Measurements from ENCODE around the gene STK32B.
"Not testable (repeated sequence)": the region's sequence is repeated elsewhere in the genome, so short reads cannot be mapped to it uniquely, and the experiment has no call there.

STK32B gene

GRCh38 chr4:5051278-5052203, at the start of gene STK32B:
Gene STK32B, plus strand, starts transcription at chr4:5051480.
- DNase-seq (ENCODE audit: low read depth): no peak

DNA sequence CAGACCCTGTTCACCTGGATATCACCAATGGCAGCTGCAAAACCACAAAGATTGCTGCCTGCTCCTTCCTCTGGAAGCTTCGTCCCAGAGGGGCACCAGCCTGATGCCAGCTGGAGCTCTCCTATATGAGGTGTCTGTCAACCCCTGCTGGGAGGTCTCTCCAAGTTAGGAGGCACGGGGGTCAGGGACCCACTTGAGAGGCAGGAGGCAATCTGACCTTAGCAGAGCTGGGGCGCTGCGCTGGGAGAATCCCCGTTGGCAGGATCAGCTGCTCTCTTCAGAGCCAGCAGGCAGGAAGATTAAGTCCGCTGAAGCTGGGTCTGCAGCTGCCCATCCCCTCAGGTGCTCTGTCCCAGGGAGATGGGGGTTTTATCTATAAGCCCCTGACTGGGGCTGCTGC, 49.6 kb upstream of the STK32B start:
- DNase-seq (ENCODE audit: low read depth): not testable (repeated sequence)

- DNase-seq (ENCODE audit: low read depth): no peak
These were observed 47.9 kb upstream of the STK32B start for GRCh38 chr4:5003372-5003857.

- DNase-seq (ENCODE audit: low read depth): no peak
These were observed 47.4 kb upstream of the STK32B start for GRCh38 chr4:5003918-5004317.

DNA sequence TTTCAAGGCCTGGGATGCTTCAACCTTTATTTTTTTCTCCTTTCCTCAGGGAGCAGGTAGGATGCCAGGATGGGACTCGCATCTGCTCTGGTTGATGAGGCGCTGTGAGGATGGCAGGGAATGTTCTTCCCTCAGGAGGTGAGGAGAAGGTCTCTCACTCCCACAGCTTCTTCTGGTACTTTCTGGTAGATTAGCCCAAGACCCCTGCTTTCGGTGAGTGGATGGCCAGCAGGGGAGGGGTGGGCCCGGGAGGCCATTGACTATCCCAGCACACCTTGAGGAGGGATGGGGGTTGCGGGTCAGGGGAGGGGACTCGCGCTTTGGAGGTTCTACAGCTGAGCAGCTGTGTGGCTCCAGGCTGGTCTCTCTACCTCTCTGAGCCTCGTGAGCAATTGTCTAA, 46.8 kb upstream of the STK32B start:
- no peak for DNase-seq (ENCODE audit: low read depth)

GRCh38 chr4:5006932-5007331, 44.3 kb upstream of the STK32B start:
- not testable (repeated sequence) for DNase-seq (ENCODE audit: low read depth)

DNA sequence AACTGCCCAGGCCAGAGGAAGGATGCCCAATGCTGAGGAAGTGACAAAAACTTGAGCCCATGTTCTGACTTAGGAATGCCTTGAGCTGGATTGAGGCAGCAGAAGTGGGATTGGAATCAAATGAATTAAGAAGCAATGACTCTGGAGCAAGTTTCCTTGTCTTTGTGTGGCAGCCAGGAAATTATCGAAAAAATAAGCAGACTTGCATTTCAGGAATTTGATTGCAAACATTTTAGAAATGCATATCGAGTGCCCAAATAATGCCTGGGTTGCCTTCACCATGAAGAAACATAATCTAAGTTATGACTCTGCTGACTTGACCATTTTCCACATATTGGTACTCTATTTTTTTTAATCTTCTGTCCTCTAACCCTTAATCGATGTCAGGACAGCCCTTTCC, 41.5 kb upstream of the STK32B start:
- no peak for DNase-seq (ENCODE audit: low read depth)

DNA sequence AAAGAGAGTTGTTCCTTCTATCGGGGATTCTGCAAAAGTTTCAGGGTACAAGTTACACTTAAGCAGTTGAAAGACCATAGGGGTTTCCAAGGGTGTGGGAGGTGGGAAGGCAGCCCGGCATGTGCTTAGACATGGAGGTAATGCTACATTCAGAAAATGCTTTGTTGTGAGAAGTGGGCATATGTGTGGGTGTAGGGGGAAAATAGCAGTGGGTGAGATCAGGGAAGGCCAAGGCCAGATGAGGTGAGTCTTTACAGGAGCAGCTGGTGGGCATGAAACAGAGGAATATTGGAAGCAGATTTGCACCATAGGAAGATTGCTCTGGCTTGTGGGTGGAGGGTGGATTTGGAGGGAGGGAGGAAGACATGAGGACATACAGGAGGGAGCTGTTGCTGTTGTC, 40.3 kb upstream of the STK32B start:
- no peak for DNase-seq (ENCODE audit: low read depth)

DNA sequence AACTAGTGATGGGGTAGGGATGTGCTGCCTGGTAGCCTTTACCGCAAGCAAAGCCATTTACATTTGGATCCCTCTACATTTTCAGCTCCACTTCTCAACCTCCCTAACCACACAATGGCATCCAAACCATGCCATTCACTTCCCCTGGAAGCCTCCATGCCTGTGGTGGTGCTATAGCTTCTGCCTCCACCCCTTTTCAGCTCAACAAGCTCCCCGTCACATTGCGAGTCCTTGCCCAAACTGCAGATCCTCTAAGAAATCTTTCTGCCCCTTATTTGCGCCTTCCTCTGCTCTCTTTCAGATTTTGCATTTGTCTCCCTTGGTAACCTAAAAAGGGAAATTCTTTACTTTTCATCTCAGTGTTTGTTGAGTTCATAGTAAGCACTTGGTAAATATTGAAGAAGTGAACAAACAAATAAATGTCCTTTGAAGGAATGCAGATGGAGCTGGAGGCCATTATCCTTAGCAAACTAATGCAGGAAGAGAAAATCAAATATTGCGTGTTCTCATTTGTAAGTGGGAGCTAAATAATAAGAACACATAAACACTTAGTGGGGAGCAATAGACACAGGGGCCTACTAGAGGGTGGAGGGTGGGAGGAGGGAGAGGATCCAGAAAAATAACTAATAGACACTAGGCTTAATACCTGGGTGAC, 38.9 kb upstream of the STK32B start:
- DNase-seq (ENCODE audit: low read depth): no peak

DNA sequence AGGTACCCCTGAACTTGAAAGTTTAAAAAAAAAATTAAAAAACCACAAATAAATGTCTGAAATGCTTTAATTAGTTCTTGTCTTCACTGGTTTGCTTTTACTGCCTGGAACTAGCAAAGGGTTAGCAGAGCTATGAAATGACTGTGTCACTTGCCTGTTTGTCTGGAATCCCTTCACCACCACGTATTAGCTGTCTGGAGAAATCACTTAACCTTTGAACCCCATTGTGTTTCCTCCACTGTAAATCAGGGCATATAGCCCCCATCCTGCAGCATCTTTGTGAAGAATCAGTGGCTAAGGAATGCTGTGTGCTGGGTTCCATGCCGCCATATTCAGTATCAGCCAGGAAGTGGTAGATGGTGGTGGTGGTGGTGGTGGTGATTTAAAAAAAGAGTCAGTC, 38.3 kb upstream of the STK32B start:
- DNase-seq (ENCODE audit: low read depth): no peak

DNA sequence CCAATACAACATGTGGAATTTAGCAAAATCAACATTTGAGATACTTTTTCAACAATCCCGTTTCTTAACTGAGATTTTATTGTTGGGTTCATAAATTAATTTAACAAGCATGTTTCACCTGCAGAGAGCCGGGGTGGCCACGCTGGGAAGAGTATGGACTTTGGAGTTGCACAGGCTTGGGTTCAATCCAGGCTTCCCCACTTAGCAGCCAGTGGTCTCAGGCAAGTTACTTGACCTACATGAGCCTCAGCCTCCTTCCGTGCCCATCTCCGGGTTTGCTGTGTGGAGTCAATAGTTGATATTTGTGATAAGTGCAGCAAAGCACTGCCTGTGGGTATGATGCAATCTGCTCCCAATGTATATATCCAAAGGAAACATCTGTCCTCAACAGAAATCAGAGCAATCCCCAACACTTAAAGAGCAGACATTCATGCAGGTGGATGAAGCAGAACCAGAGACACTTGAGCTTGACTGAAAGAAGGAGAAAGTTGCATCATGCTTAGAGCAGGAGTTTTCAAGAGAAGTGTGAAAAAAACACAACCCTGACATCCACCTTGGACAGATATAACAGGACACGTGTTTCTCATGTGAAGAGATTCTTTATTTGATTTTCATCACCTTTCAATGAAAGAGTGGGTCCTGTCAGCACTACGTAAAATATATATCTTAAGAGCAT, 37.1 kb upstream of the STK32B start:
- no peak for DNase-seq (ENCODE audit: low read depth)

DNA sequence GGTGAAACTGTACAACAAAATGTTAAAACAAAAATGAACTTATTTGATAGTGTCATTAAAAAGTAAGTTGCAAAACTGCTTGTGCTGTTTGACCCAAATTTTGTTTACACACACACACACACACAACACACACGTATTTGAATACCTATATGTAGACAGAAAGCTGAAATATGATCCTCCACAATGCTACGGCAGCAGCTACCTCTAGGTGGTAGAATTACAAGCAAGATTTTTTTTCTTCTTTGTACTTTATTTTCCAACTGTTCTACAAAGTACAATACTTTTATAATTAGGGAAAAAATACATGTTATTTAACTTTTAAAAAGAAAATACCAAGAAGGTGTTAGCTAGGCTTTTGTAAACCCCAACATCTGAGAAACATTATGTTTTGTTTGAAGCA, 33.2 kb upstream of the STK32B start:
- no peak for DNase-seq (ENCODE audit: low read depth)

DNA sequence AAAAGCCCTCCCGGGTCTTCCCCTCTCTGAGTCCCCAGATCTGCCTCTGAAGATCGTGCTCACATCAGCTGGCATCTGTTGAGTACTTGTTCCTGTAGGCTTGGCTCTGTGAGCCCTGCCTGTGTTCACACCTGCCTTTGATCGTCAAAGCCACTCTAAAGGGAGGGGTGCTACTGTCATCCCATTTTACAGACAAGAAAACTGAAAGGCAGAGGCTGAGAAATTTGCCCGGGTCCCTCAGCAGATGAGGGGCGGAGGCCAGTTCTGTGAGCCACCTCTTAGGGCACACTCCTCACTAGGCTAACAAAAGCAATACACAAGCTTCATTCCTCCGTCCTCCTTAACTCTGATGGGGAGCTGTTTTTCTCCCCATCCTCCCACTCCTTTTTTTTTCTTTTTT, 32.7 kb upstream of the STK32B start:
- no peak for DNase-seq (ENCODE audit: low read depth)

GRCh38 chr4:5019274-5019673, 32.0 kb upstream of the STK32B start, which contains the start of gene CYTL1:
Gene CYTL1, minus strand, starts transcription at chr4:5019458. Its CDS starts 13 bp downstream, at chr4:5019445.
- DNase-seq (ENCODE audit: low read depth): no peak

- DNase-seq (ENCODE audit: low read depth): no peak
These were observed 31.5 kb upstream of the STK32B start for GRCh38 chr4:5019796-5020195.

DNA sequence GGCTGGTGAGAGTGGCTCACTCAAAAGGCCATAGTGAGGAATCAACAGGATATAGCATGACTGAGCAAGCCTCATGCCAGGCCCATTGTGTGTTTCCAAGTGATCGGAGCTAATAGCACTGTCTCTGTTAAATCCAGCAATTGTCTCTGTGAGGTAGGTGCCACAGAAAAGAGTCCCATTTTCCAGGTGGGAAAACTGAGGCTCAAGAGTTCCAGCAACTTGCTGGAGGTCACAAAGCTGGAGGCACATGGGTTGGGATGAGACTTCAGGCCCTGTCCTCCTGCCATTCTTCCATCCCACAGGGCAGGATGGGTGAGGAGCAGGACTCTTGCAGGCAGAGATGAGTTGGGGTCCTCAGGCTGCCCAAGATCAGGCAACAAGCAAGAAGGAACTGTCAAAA, 30.9 kb upstream of the STK32B start:
- no peak for DNase-seq (ENCODE audit: low read depth)

- DNase-seq (ENCODE audit: low read depth): no peak
These were observed 29.7 kb upstream of the STK32B start for GRCh38 chr4:5021546-5021945.

- DNase-seq (ENCODE audit: low read depth): no peak
These were observed 26.6 kb upstream of the STK32B start for GRCh38 chr4:5024673-5025072.

- no peak for DNase-seq (ENCODE audit: low read depth)
These were observed 24.9 kb upstream of the STK32B start for GRCh38 chr4:5026371-5026770.

- DNase-seq (ENCODE audit: low read depth): no peak
These were observed 23.9 kb upstream of the STK32B start for GRCh38 chr4:5027346-5027745.

- no peak for DNase-seq (ENCODE audit: low read depth)
These were observed 22.8 kb upstream of the STK32B start for GRCh38 chr4:5028480-5028879.

DNA sequence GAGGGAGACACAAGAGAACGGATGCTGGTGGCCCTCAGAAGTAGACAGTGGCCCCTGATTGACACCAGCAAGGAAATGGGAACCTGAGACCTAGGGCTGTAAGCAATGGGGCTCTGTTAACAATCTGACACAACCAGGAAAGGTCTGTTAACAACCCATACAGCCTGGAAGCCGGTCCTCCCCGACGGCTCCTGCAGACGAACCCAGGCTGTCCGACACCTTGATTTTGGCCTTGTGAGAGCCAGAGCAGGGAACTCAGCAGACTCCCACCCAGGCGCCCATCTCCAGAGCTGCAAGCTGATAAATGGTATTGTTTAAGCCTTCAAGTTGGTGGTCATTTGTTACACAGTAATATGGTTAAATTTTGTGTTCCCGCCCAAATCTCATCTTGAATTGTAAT, 21.8 kb upstream of the STK32B start:
- no peak for DNase-seq (ENCODE audit: low read depth)

DNA sequence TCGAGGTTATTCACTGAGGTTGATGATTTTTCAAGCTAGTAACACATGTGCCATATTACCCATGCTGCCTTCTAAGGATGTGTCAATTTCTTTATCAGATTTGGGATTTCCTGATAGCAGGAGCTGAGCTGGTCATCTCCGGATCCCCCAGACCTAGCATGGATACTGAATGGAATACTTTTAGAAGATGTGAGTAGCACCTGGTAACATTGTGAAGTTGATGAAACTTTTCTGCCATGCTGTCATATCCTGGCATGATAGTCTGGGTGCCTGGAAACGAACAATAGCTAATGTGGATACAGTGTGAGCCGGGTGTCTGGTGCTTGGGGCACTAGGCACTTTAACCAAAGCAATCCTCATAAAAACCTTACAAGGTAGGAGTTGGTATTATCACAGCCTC, 21.1 kb upstream of the STK32B start:
- no peak for DNase-seq (ENCODE audit: low read depth)
